Ovary (tissue), 9 donors: ENCODE data around the gene PGAM2. TPM values are rescaled to one million over a fixed set of nuclear protein-coding genes. Genes with fewer than 3 reads are reported as not detected.

Experiments used
- DNase-seq, 5 donors: peaks; one replicate each; pipeline ENCODE4 v3.0.0-alpha.2; 2019 to 2020
- H3K27ac ChIP-seq, 2 donors: fragments of 200-600 bp; one replicate each; pipeline versions ENCODE4 v1.5.1 to v1.8.0; 2019 to 2022
- H3K27me3 ChIP-seq: fragments of 200-600 bp; one replicate; pipeline ENCODE4 v1.8.0; 2022
- H3K36me3 ChIP-seq: fragments of 200-600 bp; sonication (generic); one replicate; pipeline ENCODE4 v1.5.1; 2019
- H3K4me1 ChIP-seq: one replicate; pipeline ENCODE4 v1.8.1; 2013; ENCODE audit warnings: mild to moderate bottlenecking, moderate library complexity; ENCODE audit not compliant: insufficient read depth
- H3K4me3 ChIP-seq: fragments of 200-600 bp; sonication (generic); one replicate; pipeline ENCODE4 v1.5.1; 2017
- H3K9me3 ChIP-seq, 2 donors: fragments of 200-600 bp in 1 of 2; sonication (generic) in 1 of 2; one replicate each; pipeline versions ENCODE4 v1.5.1 to v1.8.1; 2013 to 2019; ENCODE audit warnings: mild to moderate bottlenecking in 1 of 2, moderate library complexity in 1 of 2
- CTCF ChIP-seq, 3 donors: fragments of 450-650 bp in 2 of 3; fragments of 200-600 bp in 1 of 3; IDR thresholded peaks; one replicate each; pipeline versions ENCODE4 v1.5.1 to v1.8.0; 2016 to 2022; ENCODE audit warnings: antibody characterized with exemption in 3 of 3, mild to moderate bottlenecking in 1 of 3
- EP300 ChIP-seq: sonication (generic); formaldehyde crosslinking; IDR thresholded peaks from one replicate; pipeline ENCODE4 v1.6.1; 2017; ENCODE audit warnings: antibody characterized with exemption
- POLR2A ChIP-seq: fragments of 450-650 bp; IDR thresholded peaks from one replicate; pipeline ENCODE4 v1.6.1; 2017; ENCODE audit warnings: antibody characterized with exemption, mild to moderate bottlenecking, moderate library complexity
- WGBS, 3 donors: extraction: QIAGEN DNeasy Blood & Tissue Kit in 1 of 3; methylation state at CpG; one replicate each; pipeline versions ENCODE4 v1.1.5 to v1.1.7; 2013 to 2017; 5-methylcytosine and 5-hydroxymethylcytosine counted together
- intact Hi-C, 4 donors: fragments of 100-400 bp; cut with DNase I; formaldehyde crosslinking; loops; one replicate each; pipeline versions ENCODE4 v1.11.0 to v1.15.1; 2022 to 2023
- polyA plus RNA-seq, 2 donors: library from polyadenylated mRNA; stranded (reverse); fragments of 200-250 nt in 1 of 2; fragments of 350-450 nt in 1 of 2; fragmentation: Illumina TruSeq in 1 of 2; extraction: RNeasy Lipid Tissue Mini Kit (QIAGEN cat#74804) in 1 of 2; gene quantifications; one replicate each; pipeline ENCODE4 v1.2.3, GENCODE V29; 2013 to 2014
- total RNA-seq, 7 donors: library from RNA; depleted of rRNA in 2 of 7; stranded (reverse); fragments of >200 nt in 2 of 7; fragmentation: NEBNext Ultra II Directional in 3 of 7; extraction: Animal tissue kit (Norgen Biotek cat#: 25700) in 3 of 7; gene quantifications; one replicate each; pipeline versions ENCODE4 v1.1.0 to v1.2.4, GENCODE V29; 2016 to 2023
- donor health status: DM: no; HTN: no; CAD: no; lungs with moderate emphysema.
- donor health status: DM: no; HTN: no; CAD: no.
- donor health status: Bipolar disorder and iron deficiency.
- donor health status: DM: yes; HTN: yes; CAD: no.
- donor health status: DM: no; HTN: no; CAD: no.
- donor health status: DM: yes; HTN: yes; CAD: no.

PGAM2 gene
- total and polyA plus RNA-seq, 9 donors, result 0.40 to 3.2 (median 1.7) TPM; not detected in 2

DNA sequence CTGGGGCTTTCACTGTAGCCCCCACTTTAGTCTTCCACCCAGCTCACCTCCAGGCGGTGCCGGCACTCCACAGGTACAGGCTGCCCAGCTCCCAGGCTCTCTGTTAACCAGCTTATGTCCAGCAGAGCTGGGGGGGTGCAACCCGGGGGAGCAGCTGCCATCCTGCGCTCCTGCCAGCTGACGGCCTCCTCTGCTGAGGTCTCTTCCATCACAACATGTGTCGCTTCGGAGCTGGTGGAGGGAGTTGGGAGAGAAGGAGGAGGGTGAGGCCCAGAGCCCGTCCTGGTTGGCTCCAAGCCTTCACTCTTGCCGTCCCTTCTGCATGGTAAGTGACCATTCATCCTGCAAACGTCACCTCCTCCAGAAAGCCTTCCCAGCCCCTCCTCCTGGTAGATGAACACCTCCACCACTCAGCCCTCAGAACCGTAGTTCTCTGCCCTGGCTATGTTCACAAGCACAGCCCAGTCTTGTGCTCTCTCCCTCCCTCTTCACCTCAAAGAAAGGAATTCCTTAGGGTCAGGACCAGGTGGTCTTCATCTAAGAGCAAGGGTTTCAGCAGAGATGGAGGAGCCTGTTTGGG lies 15.4 kb upstream of the PGAM2 start:
- Histone ChIP-seq H3K27me3 (no peaks in the 10 kb centered on the region), H3K4me1 (peaks cover 12% of the 10 kb centered on the region), H3K27ac (no peak overlapping the region), H3K4me3 (no peak overlapping the region), H3K36me3 (no peaks in the 10 kb centered on the region), H3K9me3 (no peaks in the 10 kb centered on the region)
- TF ChIP-seq CTCF (IDR thresholded peaks at IDR 0.05), result no peak
- no peak for TF ChIP-seq POLR2A
- TF ChIP-seq EP300, result no peak
- no peak for DNase-seq
- intact Hi-C loops, result loop anchor here in 1 of 4 donors (2.0 to 5.0 kb wide), 2 partner anchors 24 to 42 kb away; partner anchors contain the start of genes AEBP1 and POLD2
- WGBS, 3 donors, result 67 to 82% (median 71%) methylated on average over 11 of the region's 11 CpGs

- intact Hi-C loops, result loop anchor here in 1 of 4 donors (2.0 to 5.0 kb wide), 2 partner anchors 25 to 42 kb away; partner anchors contain the start of genes AEBP1 and POLD2
- Histone ChIP-seq H3K4me1 (peaks cover 10% of the 10 kb centered on the region), H3K27me3 (no peaks in the 10 kb centered on the region), H3K9me3 (no peaks in the 10 kb centered on the region), H3K4me3 (no peak overlapping the region), H3K36me3 (no peaks in the 10 kb centered on the region), H3K27ac (no peak overlapping the region)
- TF ChIP-seq POLR2A (no peak), EP300 (no peak), CTCF (IDR thresholded peaks at IDR 0.05) (no peak)
- peak in 1 of 5 donors; percentile 41 for DNase-seq
- WGBS, 3 donors, result 92 to 93% (median 92%) methylated on average over 5 of the region's 5 CpGs
These were observed 14.8 kb upstream of the PGAM2 start for GRCh38 chr7:44080118-44080517.

GRCh38 chr7:44079331-44080021 lies 14.1 kb upstream of the PGAM2 start:
- TF ChIP-seq CTCF (IDR thresholded peaks at IDR 0.05) (no peak), POLR2A (no peak), EP300 (no peak)
- H3K4me1 ChIP-seq, result peaks cover 10% of the 10 kb centered on the region
- DNase-seq, result peak in 2 of 5 donors; percentile 16 to 31
- H3K9me3 ChIP-seq, result no peaks in the 10 kb centered on the region
- intact Hi-C loops, result loop anchor here in 3 of 4 donors (2.0 to 5.0 kb wide), 3 partner anchors 25 to 113 kb away; partner anchors contain the start of genes POLD2 (in 2 of the 3) and AEBP1 (in 1 of the 3)
- 76 to 84% (median 81%) methylated on average over 11 of the region's 11 CpGs for WGBS, 3 donors
- H3K36me3 ChIP-seq, result no peaks in the 10 kb centered on the region
- H3K27ac ChIP-seq, result no peak overlapping the region
- no peak overlapping the region for H3K4me3 ChIP-seq
- H3K27me3 ChIP-seq, result no peaks in the 10 kb centered on the region

DNA sequence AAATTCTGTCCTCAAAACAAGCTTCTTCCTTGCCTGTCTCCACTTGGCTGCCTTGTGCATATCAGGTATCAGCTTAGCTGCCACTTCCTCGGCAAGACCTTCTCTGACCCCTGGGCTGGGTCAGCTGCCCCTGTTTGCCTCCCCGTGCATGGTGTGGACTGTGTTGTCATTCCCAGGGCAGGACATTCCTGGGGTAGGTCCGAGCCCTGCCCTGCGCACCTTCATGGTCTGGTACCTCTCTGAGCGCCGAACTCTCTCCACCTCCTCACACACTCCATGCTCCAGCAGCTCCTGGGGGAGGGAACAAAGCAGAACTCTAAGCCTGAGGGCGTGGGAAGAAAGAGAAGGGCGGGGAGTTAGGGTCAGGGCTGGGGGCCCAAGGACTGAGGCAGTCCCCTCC lies 13.2 kb upstream of the PGAM2 start:
- Histone ChIP-seq H3K4me1 (peaks cover 6% of the 10 kb centered on the region), H3K36me3 (no peaks in the 10 kb centered on the region)

More for the DNA sequence above, 13.2 kb upstream of the PGAM2 start:
- DNase-seq, result peak in 2 of 5 donors; percentile 21 to 24
- Histone ChIP-seq H3K9me3 (no peaks in the 10 kb centered on the region), H3K27me3 (no peaks in the 10 kb centered on the region), H3K4me3 (no peak overlapping the region), H3K27ac (no peak overlapping the region)
- no peak for TF ChIP-seq EP300
- TF ChIP-seq POLR2A, result no peak
- TF ChIP-seq CTCF (IDR thresholded peaks at IDR 0.05), result no peak
- WGBS, 3 donors, result 80 to 83% (median 80%) methylated on average over 8 of the region's 8 CpGs
- intact Hi-C loops, result loop anchor here in 2 of 4 donors (5.0 kb wide), 2 partner anchors 44 to 114 kb away; partner anchors contain the start of gene POLD2 (in 1 of the 2)
